GM12878 (cell line): ENCODE results near the gene GPSM1. TPM values are rescaled to one million over a fixed set of nuclear protein-coding genes. Genes with fewer than 3 reads are reported as not detected.
A peak's percentile ranks its signal among the peaks of the same experiment; 100 is the strongest.

Source experiments
- ATAC-seq: fragments of 200-7000 bp; cut with Tn5 transposase; 3 replicates; pipeline ENCODE4 v1.9.1; 2020; ENCODE audit warnings: mild to moderate bottlenecking, moderate library complexity
- BruUV-seq: library from RNA; stranded (reverse); fragments of 400-500 nt; replicated peaks from 2 replicates; lab custom pipeline; 2021; lab: Mats Ljungman, UMichigan
- CTCF ChIA-PET: fragments of 300-600 bp; sonication (Branson Sonifier 250); formaldehyde crosslinking; extraction: SDS; loops from one replicate; lab custom pipeline; 2021; ENCODE audit warnings: inconsistent platforms; lab: Yijun Ruan, JAX
- POLR2A ChIA-PET: fragments of 350-600 bp; formaldehyde crosslinking; extraction: SDS; loops from one replicate; lab custom pipeline; 2021; ENCODE audit warnings: inconsistent platforms; lab: Charles Lee
- RAD21 ChIA-PET: fragments of 300-600 bp; sonication (Branson Sonifier 250); formaldehyde crosslinking; loops from one replicate; lab custom pipeline; 2023; ENCODE audit warnings: antibody characterized with exemption; ENCODE audit not compliant: unreplicated experiment; lab: Charles Lee
- SMC1A ChIA-PET: fragments of 300-600 bp; sonication (Branson Sonifier 250); formaldehyde crosslinking; loops from one replicate; lab custom pipeline; 2023; ENCODE audit not compliant: unreplicated experiment, uncharacterized antibody; lab: Charles Lee
- DNase-seq: peaks from one replicate; pipeline ENCODE4 v3.0.0-alpha.2; 2011; ENCODE audit warnings: low read depth, low spot score
- FAIRE-seq: peaks from 3 replicates; lab custom pipeline; 2011; peaks lifted over from hg19 to GRCh38; lab: Jason Lieb, UNC
- H2AFZ ChIP-seq: 2 replicates; pipeline ENCODE4 v1.6.0; 2011; ENCODE audit warnings: low read depth, low read length, control low read depth; ENCODE audit not compliant: control insufficient read depth
- H3K27ac ChIP-seq: 2 replicates; pipeline ENCODE4 v1.5.1; 2011; ENCODE audit warnings: control low read depth; ENCODE audit not compliant: control insufficient read depth, insufficient read depth
- H3K27me3 ChIP-seq, 2 experiments: replicated peaks in 1 of 2; 2 replicates each; pipeline versions ENCODE4 v1.6.0 to v1.6.1; 2011; ENCODE audit warnings: low read length in 1 of 2; ENCODE audit not compliant: control insufficient read depth in 2 of 2, insufficient read depth in 2 of 2
- H3K36me3 ChIP-seq, 2 experiments: 2 replicates each; pipeline ENCODE4 v1.5.1; 2011; ENCODE audit warnings: low read length in 1 of 2; ENCODE audit not compliant: control insufficient read depth in 2 of 2, insufficient read depth in 2 of 2
- H3K4me1 ChIP-seq: 2 replicates; pipeline ENCODE4 v1.6.1; 2011; ENCODE audit warnings: mild to moderate bottlenecking, low read length, moderate library complexity, mixed read lengths; ENCODE audit not compliant: control insufficient read depth, insufficient read depth
- H3K4me2 ChIP-seq: 2 replicates; pipeline ENCODE4 v1.6.0; 2011; ENCODE audit warnings: control low read depth; ENCODE audit not compliant: control insufficient read depth, insufficient read depth
- H3K4me3 ChIP-seq: fragments of 200-600 bp; sonication (generic); 2 replicates; pipeline ENCODE4 v1.5.1; 2016
- H3K79me2 ChIP-seq: 2 replicates; pipeline ENCODE4 v1.6.0; 2011; ENCODE audit warnings: low read length; ENCODE audit not compliant: control insufficient read depth, insufficient read depth
- H3K9ac ChIP-seq: 2 replicates; pipeline ENCODE4 v1.8.0; 2011; ENCODE audit warnings: low read length, control low read depth, mixed read lengths; ENCODE audit not compliant: control insufficient read depth, insufficient read depth
- H3K9me3 ChIP-seq: replicated peaks from 3 replicates; pipeline ENCODE4 v1.5.1; 2011; ENCODE audit warnings: mild to moderate bottlenecking, low read length; ENCODE audit not compliant: control insufficient read depth, insufficient read depth
- H4K20me1 ChIP-seq: 2 replicates; pipeline ENCODE4 v1.6.0; 2011; ENCODE audit not compliant: control insufficient read depth, insufficient read depth
- CBX5 ChIP-seq: sonication (generic); IDR thresholded peaks from 2 replicates; pipeline ENCODE4 v1.6.1; 2016; ENCODE audit warnings: low read depth, moderate library complexity, mild to moderate bottlenecking, inconsistent platforms
- RUNX3 ChIP-seq: IDR thresholded peaks from 2 replicates; pipeline ENCODE4 v1.6.1; 2012; ENCODE audit warnings: low read length, inconsistent platforms
- SIX5 ChIP-seq: IDR thresholded peaks from 2 replicates; pipeline ENCODE4 v1.6.1; 2011; ENCODE audit warnings: mild to moderate bottlenecking, low read depth, low read length, moderate library complexity; ENCODE audit not compliant: severe bottlenecking
- SUZ12 ChIP-seq: fragments of 200-600 bp; sonication (generic); IDR thresholded peaks from one replicate; pipeline ENCODE4 v1.6.1; 2018; ENCODE audit warnings: antibody characterized with exemption, mild to moderate bottlenecking; ENCODE audit not compliant: unreplicated experiment
- TCF3 ChIP-seq: IDR thresholded peaks from 2 replicates; pipeline ENCODE4 v1.6.1; 2012; ENCODE audit warnings: low read depth, mild to moderate bottlenecking, low read length, borderline replicate concordance; ENCODE audit not compliant: insufficient read depth
- WGBS: methylation state at CpG from one replicate; pipeline ENCODE4 v1.1.6; 2016; ENCODE audit warnings: low lambda C conversion rate; ENCODE audit not compliant: insufficient replicate concordance, insufficient coverage; ENCODE audit errors: missing lambda C conversion rate; 5-methylcytosine and 5-hydroxymethylcytosine counted together
- in situ Hi-C: fragments of 300-500 bp; cut with MboI; formaldehyde crosslinking; loops from 9 replicates; pipeline ENCODE4 v1.14.3; 2018; ENCODE audit warnings: mixed read lengths
- intact Hi-C: fragments of 100-400 bp; cut with micrococcal nuclease; formaldehyde crosslinking; loops from one replicate; pipeline ENCODE4 v1.14.2; 2022; ENCODE audit not compliant: unreplicated experiment
- polyA plus RNA-seq, 11 experiments: library from polyadenylated mRNA; depleted of rRNA in 4 of 11; unstranded in 6 of 11; stranded (reverse) in 5 of 11; fragments of >200 nt; fragmentation: Nextera tagmentation in 4 of 11; fragmentation: Illumina TruSeq in 1 of 11; extraction: Ambion mirVana in 4 of 11; extraction: Trizol in 1 of 11; gene quantifications; 1 replicate in 1 of 11; 2 replicates in 10 of 11; pipeline versions ENCODE4 v1.2.1 to v1.2.3, GENCODE V29; 2011 to 2016; ENCODE audit warnings: inconsistent platforms in 2 of 11, missing spikeins in 2 of 11, low read depth in 1 of 11
- total RNA-seq, 4 experiments: library from RNA; depleted of rRNA in 3 of 4; stranded (reverse); fragments of >200 nt in 3 of 4; fragmentation: Illumina TruSeq in 1 of 4; extraction: Trizol in 1 of 4; gene quantifications; 2 replicates each; pipeline versions ENCODE4 v1.2.1 to v1.2.3, GENCODE V29; 2013 to 2021
- TF ChIP-seq, protein P1 (sequence below): fragments of 450-650 bp; IDR thresholded peaks from 2 replicates; pipeline ENCODE4 v1.6.1; 2017; ENCODE audit warnings: mild to moderate bottlenecking, moderate library complexity
- TF ChIP-seq, protein P2 (sequence below): IDR thresholded peaks from 2 replicates; pipeline ENCODE4 v1.6.1; 2011; ENCODE audit warnings: borderline replicate concordance, low read depth, mild to moderate bottlenecking, moderate library complexity, low read length; ENCODE audit not compliant: insufficient read depth, poor library complexity, severe bottlenecking

Gene GPSM1
- total and polyA plus RNA-seq, 10 of the 15 experiments (the other 5 are each of a cell fraction or from before 2014, with no cell fraction given): 0.04 to 0.10 (median 0.10) TPM; not detected in 7

DNA sequence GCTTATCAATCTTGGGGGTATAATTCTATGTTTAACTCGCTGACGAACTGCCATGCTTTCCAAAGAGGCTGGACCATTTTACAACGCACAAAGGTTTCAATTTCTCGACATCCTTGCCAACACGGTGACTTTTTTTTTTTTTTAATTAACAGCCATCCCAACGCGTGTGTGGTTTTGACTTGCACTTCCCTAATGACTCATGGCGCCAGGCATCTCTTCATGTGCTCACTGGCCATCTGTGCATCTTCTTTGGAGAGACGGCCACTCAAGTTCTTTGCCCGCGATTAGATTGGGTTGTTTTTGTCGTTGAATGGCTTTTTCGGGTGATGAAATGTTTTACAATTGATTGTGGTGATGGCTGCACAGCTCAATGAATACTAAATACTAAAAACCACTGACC is 58.7 kb downstream of the GPSM1 start:
- no peak for FAIRE-seq
- no peak overlapping the region for H3K27ac ChIP-seq
- H3K4me3 ChIP-seq: no peak overlapping the region
- ChIA-PET RAD21 (no interaction called here), SMC1A (interaction anchor here (1.3 kb wide), 1 partner anchor 8 kb away, joined by 3 read pairs; no protein-coding TSS in a partner anchor), POLR2A (no interaction called here), CTCF (no interaction called here)
- DNase-seq: no peak
- no peaks in the 10 kb centered on the region for H3K27me3 ChIP-seq
- H3K9me3 ChIP-seq: no peaks in the 10 kb centered on the region
- intact Hi-C loops: no loop called here
- H3K4me1 ChIP-seq: no peaks in the 10 kb centered on the region
- peak; percentile 55 for TF ChIP-seq RUNX3
- no peak for TF ChIP-seq SUZ12
- no peaks in the 10 kb centered on the region for H4K20me1 ChIP-seq
- H3K4me2 ChIP-seq: no peak overlapping the region
- TSS peak; percentile 60 for BruUV-seq
- WGBS: 92% methylated on average over 13 of the region's 13 CpGs
- H3K9ac ChIP-seq: no peak overlapping the region
- in situ Hi-C loops: no loop called here
- ATAC-seq: no peak
- no peaks in the 10 kb centered on the region for H3K79me2 ChIP-seq
- peaks cover 14 to 31% of the 10 kb centered on the region in 2 experiments; a peak in 3 of 4 replicates for H3K36me3 ChIP-seq
- no peak overlapping the region for H2AFZ ChIP-seq

DNA sequence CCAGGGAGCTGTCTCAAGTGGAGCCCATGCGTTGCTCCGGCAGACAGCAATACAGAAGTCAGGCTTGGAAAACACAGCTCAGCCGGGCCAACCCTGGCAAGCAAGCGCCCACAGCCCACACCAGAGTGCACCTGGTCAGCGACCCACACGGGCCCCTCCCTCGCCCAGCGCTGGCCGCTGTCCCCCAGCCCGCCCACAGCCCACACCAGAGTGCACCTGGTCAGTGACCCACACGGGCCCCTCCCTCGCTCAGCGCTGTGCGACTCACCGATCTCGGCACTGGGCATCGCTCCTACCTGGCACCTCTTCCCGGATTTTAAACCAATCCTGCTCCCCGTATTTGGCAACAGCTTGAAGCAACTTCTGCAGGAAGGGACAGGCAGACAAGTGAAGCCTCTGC is 59.9 kb downstream of the GPSM1 start:
- Histone ChIP-seq H3K27me3 (no peaks in the 10 kb centered on the region), H3K27ac (no peak overlapping the region), H3K4me2 (no peak overlapping the region), H3K79me2 (no peaks in the 10 kb centered on the region), H3K9me3 (no peaks in the 10 kb centered on the region), H3K36me3 (peaks cover 14 to 32% of the 10 kb centered on the region in 2 experiments; a peak in 3 of 4 replicates), H4K20me1 (no peaks in the 10 kb centered on the region), H2AFZ (no peak overlapping the region), H3K4me3 (no peak overlapping the region), H3K9ac (no peak overlapping the region), H3K4me1 (no peaks in the 10 kb centered on the region)
- SMC1A ChIA-PET: no interaction called here
- no peak for FAIRE-seq
- ATAC-seq: no peak
- no TSS peak for BruUV-seq
- WGBS: over 99% methylated on average over 13 of the region's 19 CpGs
- CTCF ChIA-PET: no interaction called here
- POLR2A ChIA-PET: no interaction called here
- intact Hi-C loops: no loop called here
- RAD21 ChIA-PET: no interaction called here
- in situ Hi-C loops: no loop called here
- 0 out of 2 replicates have a peak, but pooled peaks have one; percentile 40 for TF ChIP-seq TCF3
- TF ChIP-seq CBX5: no peak
- no peak for TF ChIP-seq SIX5
- TF ChIP-seq, protein P1, sequence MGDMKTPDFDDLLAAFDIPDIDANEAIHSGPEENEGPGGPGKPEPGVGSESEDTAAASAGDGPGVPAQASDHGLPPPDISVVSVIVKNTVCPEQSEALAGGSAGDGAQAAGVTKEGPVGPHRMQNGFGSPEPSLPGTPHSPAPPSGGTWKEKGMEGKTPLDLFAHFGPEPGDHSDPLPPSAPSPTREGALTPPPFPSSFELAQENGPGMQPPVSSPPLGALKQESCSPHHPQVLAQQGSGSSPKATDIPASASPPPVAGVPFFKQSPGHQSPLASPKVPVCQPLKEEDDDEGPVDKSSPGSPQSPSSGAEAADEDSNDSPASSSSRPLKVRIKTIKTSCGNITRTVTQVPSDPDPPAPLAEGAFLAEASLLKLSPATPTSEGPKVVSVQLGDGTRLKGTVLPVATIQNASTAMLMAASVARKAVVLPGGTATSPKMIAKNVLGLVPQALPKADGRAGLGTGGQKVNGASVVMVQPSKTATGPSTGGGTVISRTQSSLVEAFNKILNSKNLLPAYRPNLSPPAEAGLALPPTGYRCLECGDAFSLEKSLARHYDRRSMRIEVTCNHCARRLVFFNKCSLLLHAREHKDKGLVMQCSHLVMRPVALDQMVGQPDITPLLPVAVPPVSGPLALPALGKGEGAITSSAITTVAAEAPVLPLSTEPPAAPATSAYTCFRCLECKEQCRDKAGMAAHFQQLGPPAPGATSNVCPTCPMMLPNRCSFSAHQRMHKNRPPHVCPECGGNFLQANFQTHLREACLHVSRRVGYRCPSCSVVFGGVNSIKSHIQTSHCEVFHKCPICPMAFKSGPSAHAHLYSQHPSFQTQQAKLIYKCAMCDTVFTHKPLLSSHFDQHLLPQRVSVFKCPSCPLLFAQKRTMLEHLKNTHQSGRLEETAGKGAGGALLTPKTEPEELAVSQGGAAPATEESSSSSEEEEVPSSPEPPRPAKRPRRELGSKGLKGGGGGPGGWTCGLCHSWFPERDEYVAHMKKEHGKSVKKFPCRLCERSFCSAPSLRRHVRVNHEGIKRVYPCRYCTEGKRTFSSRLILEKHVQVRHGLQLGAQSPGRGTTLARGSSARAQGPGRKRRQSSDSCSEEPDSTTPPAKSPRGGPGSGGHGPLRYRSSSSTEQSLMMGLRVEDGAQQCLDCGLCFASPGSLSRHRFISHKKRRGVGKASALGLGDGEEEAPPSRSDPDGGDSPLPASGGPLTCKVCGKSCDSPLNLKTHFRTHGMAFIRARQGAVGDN: no peak
- TF ChIP-seq, protein P2, sequence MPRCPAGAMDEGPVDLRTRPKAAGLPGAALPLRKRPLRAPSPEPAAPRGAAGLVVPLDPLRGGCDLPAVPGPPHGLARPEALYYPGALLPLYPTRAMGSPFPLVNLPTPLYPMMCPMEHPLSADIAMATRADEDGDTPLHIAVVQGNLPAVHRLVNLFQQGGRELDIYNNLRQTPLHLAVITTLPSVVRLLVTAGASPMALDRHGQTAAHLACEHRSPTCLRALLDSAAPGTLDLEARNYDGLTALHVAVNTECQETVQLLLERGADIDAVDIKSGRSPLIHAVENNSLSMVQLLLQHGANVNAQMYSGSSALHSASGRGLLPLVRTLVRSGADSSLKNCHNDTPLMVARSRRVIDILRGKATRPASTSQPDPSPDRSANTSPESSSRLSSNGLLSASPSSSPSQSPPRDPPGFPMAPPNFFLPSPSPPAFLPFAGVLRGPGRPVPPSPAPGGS: peak; percentile 83
- DNase-seq: no peak
